Ovary (tissue), 9 donors: Measurements from ENCODE around the gene CD207. TPM values are rescaled to one million over a fixed set of nuclear protein-coding genes. Genes with fewer than 3 reads are reported as not detected.

ENCODE experiments used
- DNase-seq, 5 donors: peaks; one replicate each; pipeline ENCODE4 v3.0.0-alpha.2; 2019 to 2020
- H3K27ac ChIP-seq, 2 donors: fragments of 200-600 bp; one replicate each; pipeline versions ENCODE4 v1.5.1 to v1.8.0; 2019 to 2022
- H3K27me3 ChIP-seq: fragments of 200-600 bp; one replicate; pipeline ENCODE4 v1.8.0; 2022
- H3K36me3 ChIP-seq: fragments of 200-600 bp; sonication (generic); one replicate; pipeline ENCODE4 v1.5.1; 2019
- H3K4me1 ChIP-seq: one replicate; pipeline ENCODE4 v1.8.1; 2013; ENCODE audit warnings: mild to moderate bottlenecking, moderate library complexity; ENCODE audit not compliant: insufficient read depth
- H3K4me3 ChIP-seq: fragments of 200-600 bp; sonication (generic); one replicate; pipeline ENCODE4 v1.5.1; 2017
- H3K9me3 ChIP-seq, 2 donors: fragments of 200-600 bp in 1 of 2; sonication (generic) in 1 of 2; one replicate each; pipeline versions ENCODE4 v1.5.1 to v1.8.1; 2013 to 2019; ENCODE audit warnings: mild to moderate bottlenecking in 1 of 2, moderate library complexity in 1 of 2
- EP300 ChIP-seq: sonication (generic); formaldehyde crosslinking; IDR thresholded peaks from one replicate; pipeline ENCODE4 v1.6.1; 2017; ENCODE audit warnings: antibody characterized with exemption
- POLR2A ChIP-seq: fragments of 450-650 bp; IDR thresholded peaks from one replicate; pipeline ENCODE4 v1.6.1; 2017; ENCODE audit warnings: antibody characterized with exemption, mild to moderate bottlenecking, moderate library complexity
- WGBS, 3 donors: extraction: QIAGEN DNeasy Blood & Tissue Kit in 1 of 3; methylation state at CpG; one replicate each; pipeline versions ENCODE4 v1.1.5 to v1.1.7; 2013 to 2017; 5-methylcytosine and 5-hydroxymethylcytosine counted together
- intact Hi-C, 4 donors: fragments of 100-400 bp; cut with DNase I; formaldehyde crosslinking; loops; one replicate each; pipeline versions ENCODE4 v1.11.0 to v1.15.1; 2022 to 2023
- polyA plus RNA-seq, 2 donors: library from polyadenylated mRNA; stranded (reverse); fragments of 200-250 nt in 1 of 2; fragments of 350-450 nt in 1 of 2; fragmentation: Illumina TruSeq in 1 of 2; extraction: RNeasy Lipid Tissue Mini Kit (QIAGEN cat#74804) in 1 of 2; gene quantifications; one replicate each; pipeline ENCODE4 v1.2.3, GENCODE V29; 2013 to 2014
- small RNA-seq: library from RNA; depleted of rRNA; stranded (forward); fragments of <200 nt; gene quantifications from one replicate; pipeline ENCODE3, GENCODE V24; 2016
- total RNA-seq, 7 donors: library from RNA; depleted of rRNA in 2 of 7; stranded (reverse); fragments of >200 nt in 2 of 7; fragmentation: NEBNext Ultra II Directional in 3 of 7; extraction: Animal tissue kit (Norgen Biotek cat#: 25700) in 3 of 7; gene quantifications; one replicate each; pipeline versions ENCODE4 v1.1.0 to v1.2.4, GENCODE V29; 2016 to 2023
- TF ChIP-seq, protein P1 (sequence below), 3 donors: fragments of 450-650 bp in 2 of 3; fragments of 200-600 bp in 1 of 3; IDR thresholded peaks; one replicate each; pipeline versions ENCODE4 v1.5.1 to v1.8.0; 2016 to 2022; ENCODE audit warnings: antibody characterized with exemption in 3 of 3, mild to moderate bottlenecking in 1 of 3
- donor health status: DM: no; HTN: no; CAD: no; lungs with moderate emphysema.
- donor health status: DM: no; HTN: no; CAD: no.
- donor health status: Bipolar disorder and iron deficiency.
- donor health status: DM: yes; HTN: yes; CAD: no.
- donor health status: DM: no; HTN: no; CAD: no.
- donor health status: DM: yes; HTN: yes; CAD: no.

CD207 gene
- total and polyA plus RNA-seq, 9 donors, result 0.13 to 1.5 (median 0.40) TPM; not detected in 2

DNA sequence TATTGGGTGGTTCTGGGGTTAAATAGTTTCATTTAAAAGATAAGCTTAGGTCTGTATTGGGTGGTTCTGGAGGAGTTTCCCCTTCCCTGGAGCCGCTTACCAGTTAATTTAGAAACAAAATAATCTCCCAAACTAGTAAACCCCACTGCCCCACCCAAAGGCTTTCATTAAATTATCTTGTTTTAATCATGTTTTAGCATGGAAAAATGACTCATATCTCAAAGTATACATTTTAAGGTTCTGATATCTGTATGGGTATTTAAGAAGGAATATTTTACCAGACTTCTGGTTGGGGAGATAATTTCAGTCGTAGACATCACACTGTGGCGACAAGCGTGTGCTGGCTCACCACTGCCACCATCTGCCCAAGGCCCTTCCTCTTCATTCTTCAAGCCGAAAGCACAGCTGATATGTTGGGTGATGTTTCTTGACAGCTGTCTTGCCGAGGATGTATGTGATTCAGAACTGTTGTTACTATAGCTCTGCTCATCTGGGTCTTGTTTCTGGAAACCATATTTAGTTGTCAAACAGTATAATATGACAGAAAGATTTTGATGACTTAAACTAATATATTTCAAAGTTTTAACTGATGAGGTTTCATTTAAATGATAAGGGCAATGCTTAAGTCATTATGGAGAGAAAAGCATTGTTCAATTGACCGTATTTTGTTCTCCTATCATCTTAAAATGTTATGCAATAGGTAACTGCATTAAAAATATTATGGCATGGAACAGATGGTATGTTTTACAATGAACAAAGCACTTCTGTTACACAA, 50.3 kb downstream of the CD207 start:
- H3K4me1 ChIP-seq, result no peaks in the 10 kb centered on the region
- no peak overlapping the region for H3K4me3 ChIP-seq
- TF ChIP-seq POLR2A (no peak), EP300 (no peak)
- TF ChIP-seq, protein P1, sequence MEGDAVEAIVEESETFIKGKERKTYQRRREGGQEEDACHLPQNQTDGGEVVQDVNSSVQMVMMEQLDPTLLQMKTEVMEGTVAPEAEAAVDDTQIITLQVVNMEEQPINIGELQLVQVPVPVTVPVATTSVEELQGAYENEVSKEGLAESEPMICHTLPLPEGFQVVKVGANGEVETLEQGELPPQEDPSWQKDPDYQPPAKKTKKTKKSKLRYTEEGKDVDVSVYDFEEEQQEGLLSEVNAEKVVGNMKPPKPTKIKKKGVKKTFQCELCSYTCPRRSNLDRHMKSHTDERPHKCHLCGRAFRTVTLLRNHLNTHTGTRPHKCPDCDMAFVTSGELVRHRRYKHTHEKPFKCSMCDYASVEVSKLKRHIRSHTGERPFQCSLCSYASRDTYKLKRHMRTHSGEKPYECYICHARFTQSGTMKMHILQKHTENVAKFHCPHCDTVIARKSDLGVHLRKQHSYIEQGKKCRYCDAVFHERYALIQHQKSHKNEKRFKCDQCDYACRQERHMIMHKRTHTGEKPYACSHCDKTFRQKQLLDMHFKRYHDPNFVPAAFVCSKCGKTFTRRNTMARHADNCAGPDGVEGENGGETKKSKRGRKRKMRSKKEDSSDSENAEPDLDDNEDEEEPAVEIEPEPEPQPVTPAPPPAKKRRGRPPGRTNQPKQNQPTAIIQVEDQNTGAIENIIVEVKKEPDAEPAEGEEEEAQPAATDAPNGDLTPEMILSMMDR (IDR thresholded peaks at IDR 0.05), result no peak
- H3K27me3 ChIP-seq, result no peaks in the 10 kb centered on the region
- 11 to 16% (median 15%) methylated on average over 7 of the region's 7 CpGs for WGBS, 3 donors
- H3K36me3 ChIP-seq, result no peaks in the 10 kb centered on the region
- no peaks in the 10 kb centered on the region for H3K9me3 ChIP-seq
- no peak overlapping the region for H3K27ac ChIP-seq
- intact Hi-C loops, result no loop called here
- no peak for DNase-seq

DNA sequence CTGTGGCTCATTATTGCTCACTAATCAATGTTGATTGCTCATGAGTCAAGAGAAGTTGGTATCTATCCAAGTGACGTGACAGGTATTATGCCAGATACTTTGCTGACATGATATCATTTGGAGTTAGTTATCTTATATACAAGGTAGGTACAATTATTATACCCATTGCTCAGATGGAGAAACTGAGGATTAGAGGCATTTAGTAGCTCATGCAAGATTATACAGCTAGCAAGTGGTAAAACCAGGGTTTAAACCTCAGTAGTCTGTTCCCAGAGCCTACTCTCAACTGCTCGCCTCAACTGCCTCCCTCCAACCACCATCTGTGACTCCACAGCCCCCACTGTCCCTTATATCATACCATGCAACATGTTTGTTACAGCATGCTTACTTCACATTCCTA, 51.3 kb downstream of the CD207 start:
- intact Hi-C loops, result no loop called here
- H3K36me3 ChIP-seq, result no peaks in the 10 kb centered on the region
- WGBS, 3 donors, result 88 to 93% (median 89%) methylated on average over 2 of the region's 2 CpGs
- no peaks in the 10 kb centered on the region for H3K9me3 ChIP-seq
- TF ChIP-seq EP300 (no peak), POLR2A (no peak)
- TF ChIP-seq, protein P1 (IDR thresholded peaks at IDR 0.05), result no peak
- H3K27ac ChIP-seq, result no peak overlapping the region
- H3K4me3 ChIP-seq, result no peak overlapping the region
- H3K4me1 ChIP-seq, result no peaks in the 10 kb centered on the region
- no peak for DNase-seq
- H3K27me3 ChIP-seq, result no peaks in the 10 kb centered on the region

Small RNA genes lying within 50 kb of the gene (small RNA-seq; reads per million reads assigned to genes)
- not detected for gene HMGN2P21

Other genes with a start within 250 kb of the CD207 start
- 1 to 10 TPM in 4 of 7 donors, under 1 TPM in 3; 0.38 to 6.2 (median 1.2) TPM for gene ADD2, start 67.6 kb downstream of the CD207 start, total RNA-seq
- under 1 TPM; 0.29 to 0.62 TPM for gene ADD2, start 67.6 kb downstream of the CD207 start, polyA plus RNA-seq
- gene FIGLA, start 45.2 kb downstream of the CD207 start, total RNA-seq, result under 1 TPM in 1 of 7 donors, not detected in 6; 0.35 TPM
- 1 to 10 TPM in 1 of 2 donors, not detected in 1; 3.3 TPM for gene FIGLA, start 45.2 kb downstream of the CD207 start, polyA plus RNA-seq
- gene CLEC4F, start 15.2 kb downstream of the CD207 start, total RNA-seq, result 1 to 10 TPM in 1 of 7 donors, under 1 TPM in 5, not detected in 1; 0.11 to 1.4 (median 0.38) TPM
- gene CLEC4F, start 15.2 kb downstream of the CD207 start, polyA plus RNA-seq, result 1 to 10 TPM in 1 of 2 donors, under 1 TPM in 1; 0.50 to 1.3 TPM
- gene VAX2, start 64.8 kb upstream of the CD207 start, total RNA-seq, result 1 to 10 TPM in 3 of 7 donors, under 1 TPM in 4; 0.24 to 2.8 (median 0.99) TPM
- gene VAX2, start 64.8 kb upstream of the CD207 start, polyA plus RNA-seq, result 1 to 10 TPM in 1 of 2 donors, under 1 TPM in 1; 0.25 to 2.1 TPM
- 10 to 100 TPM in 2 of 7 donors, 1 to 10 TPM in 3, under 1 TPM in 1, not detected in 1; 0.72 to 11.9 (median 3.4) TPM for gene ATP6V1B1, start 100.1 kb upstream of the CD207 start, total RNA-seq
- gene ATP6V1B1, start 100.1 kb upstream of the CD207 start, polyA plus RNA-seq, result 1 to 10 TPM in 1 of 2 donors, under 1 TPM in 1; 0.62 to 1.7 TPM
- gene ANKRD53, start 142.8 kb upstream of the CD207 start, total RNA-seq, result 1 to 10 TPM; 2.0 to 8.3 (median 4.5) TPM
- 1 to 10 TPM; 2.2 to 3.3 TPM for gene ANKRD53, start 142.8 kb upstream of the CD207 start, polyA plus RNA-seq
- 10 to 100 TPM; 21.6 to 62.9 (median 57.3) TPM for gene TEX261, start 159.1 kb upstream of the CD207 start, total RNA-seq
- 100 to 1,000 TPM in 1 of 2 donors, 10 to 100 TPM in 1; 44.4 to 132 TPM for gene TEX261, start 159.1 kb upstream of the CD207 start, polyA plus RNA-seq
- 10 to 100 TPM; 58.9 to 94.6 (median 81.1) TPM for gene NAGK, start 232.8 kb upstream of the CD207 start, total RNA-seq
- gene NAGK, start 232.8 kb upstream of the CD207 start, polyA plus RNA-seq, result 10 to 100 TPM; 57.7 to 78.5 TPM